Stimulated activated CD4-positive, alpha-beta T cell treated with anti-CD3 and anti-CD28 coated beads, Interleukin-2, amount 100 ng/mL, for 4 hours (primary cell): ENCODE results near the gene EPAS1.

Experiments
- DNase-seq: peaks from one replicate; pipeline ENCODE4 v3.0.0-alpha.2; 2020; ENCODE audit warnings: low read depth

EPAS1 gene

DNA sequence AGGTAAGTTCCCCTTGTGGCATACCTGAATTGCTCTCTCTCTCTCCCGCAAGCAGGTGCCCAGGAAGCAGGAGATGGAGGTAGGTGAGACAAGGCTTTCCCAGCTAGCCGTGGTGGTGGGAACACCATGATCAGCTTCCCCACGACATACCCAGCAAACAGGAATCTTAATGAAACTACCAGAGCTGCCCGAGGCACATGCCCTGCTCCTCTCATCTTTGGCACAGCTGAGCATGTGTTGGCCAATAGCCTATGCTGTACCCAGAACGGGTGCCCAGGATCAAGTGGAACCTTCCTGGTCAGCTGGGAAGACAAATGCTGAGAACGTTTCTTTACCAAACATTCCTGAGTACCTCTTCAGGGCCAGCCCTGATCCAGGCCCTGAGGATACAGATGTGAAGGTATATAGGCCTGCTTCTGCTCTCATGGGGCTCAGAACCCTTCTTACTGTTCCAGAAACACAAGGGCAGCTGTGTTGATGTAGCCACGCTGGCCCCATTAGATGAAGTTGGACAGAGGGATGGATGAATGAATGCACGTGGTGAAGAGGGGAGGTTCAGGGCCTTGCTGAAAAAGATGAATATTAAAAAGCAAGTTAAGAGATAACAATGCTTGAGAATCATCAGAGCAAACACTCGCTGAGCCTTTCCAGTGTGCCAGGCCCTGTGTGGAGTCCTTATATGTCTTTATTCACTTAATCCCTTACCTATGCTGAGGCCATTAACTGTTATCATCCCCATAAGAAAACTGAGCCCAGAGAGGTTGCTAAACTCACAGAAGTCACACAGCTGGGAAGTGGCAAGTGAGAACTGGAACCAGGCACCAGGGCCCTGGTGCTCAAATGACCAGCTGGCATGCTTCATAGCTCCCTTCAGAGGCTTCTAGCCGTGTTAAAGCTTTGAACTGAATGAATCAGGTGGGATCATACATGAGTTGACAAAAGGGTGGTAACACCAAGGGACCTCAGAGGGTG, 113.4 kb downstream of the EPAS1 start:
- DNase-seq, result no peak

DNA sequence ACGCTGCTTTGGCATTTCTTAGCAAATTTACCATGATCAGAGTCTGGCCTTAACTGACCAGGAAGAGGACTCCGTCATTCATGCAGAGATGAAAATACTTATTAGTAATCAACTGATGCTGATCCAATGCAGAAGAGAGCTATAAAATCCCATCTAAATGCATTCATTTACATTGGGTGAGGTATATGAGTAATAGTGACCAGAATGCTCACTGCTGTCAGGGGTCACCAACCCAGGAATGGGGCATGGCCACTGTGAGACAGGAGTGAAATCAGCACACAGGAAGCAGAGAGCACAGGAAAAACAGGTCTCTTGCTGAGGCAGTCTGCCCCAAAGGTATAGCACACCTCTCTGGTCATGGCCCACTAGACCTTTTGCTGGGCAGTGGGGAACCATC, 114.0 kb downstream of the EPAS1 start:
- DNase-seq, result no peak

DNA sequence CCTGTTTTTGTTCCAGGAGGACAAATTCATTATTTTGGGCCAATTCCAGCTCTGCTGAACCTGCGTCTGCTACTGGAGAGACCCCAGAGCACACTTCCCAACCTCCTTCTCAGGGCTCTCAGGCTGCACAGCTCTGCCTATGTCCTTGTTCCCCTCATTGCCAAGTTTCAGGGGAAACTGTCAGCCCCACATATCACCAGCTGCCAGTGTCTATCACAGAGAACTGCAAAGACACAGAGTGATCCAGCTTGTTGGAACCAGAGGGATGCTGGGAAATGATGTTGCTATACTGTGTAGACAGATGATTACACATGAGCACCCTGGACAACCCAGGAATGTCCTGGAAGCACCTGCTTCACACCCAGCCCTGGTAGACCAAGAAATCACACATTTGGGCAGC, 114.8 kb downstream of the EPAS1 start:
- no peak for DNase-seq

DNA sequence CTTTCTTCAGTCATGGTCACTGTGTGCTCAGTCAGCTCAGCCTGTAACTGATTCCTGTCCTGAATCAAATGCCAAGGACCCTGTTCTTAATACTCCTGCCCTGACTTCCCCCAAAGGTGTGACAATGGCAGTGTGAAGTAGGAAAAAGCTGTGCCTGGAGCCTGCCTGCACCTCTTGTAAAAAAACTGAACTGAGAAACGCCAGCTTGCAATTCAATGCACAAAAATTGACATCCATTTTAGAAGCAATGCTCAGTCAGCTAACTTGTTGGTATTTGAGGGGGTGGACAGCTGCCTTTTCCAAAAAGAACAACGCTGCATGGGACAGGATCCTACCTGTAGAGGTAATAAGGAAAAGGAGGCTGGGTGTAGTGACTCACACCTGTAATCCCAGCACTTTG, 115.9 kb downstream of the EPAS1 start:
- DNase-seq, result no peak

DNA sequence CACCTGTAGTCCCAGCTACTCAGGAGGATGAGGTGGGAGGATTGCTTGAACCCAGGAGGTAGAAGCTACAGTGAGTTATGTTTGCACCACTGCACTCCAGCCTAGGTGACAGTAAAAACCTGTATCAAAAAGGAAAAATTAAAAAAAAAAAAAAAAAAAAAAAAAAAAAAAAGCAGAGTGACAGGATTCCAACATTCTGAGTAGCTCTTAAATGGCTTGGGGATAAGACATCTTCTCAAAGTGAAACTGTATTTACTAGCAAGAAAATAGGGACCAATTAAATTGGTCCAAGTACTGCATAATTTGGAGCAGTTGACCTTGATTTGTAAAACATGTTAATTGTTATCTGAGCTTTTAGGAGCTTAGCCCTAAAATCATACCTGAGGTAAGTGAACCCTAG, 116.4 kb downstream of the EPAS1 start:
- no peak for DNase-seq

DNA sequence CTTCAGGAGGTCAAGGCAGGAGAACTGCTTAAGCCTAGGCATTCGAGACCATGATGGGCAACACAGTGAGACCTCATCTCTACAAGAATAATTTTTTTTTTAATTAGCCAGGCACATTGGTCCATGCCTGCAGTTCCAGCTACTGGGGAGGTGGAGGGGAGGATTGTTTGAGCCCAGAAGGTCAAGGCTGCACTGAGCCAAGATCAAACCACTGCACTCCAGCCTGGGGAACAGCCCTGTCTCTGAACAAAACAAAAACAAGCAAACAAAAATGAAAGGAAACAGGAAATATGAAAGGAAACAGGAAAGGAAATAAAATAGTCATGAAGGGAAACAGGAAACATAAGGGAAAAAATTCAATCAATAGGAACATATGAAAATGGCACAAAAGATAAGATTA, 117.5 kb downstream of the EPAS1 start:
- DNase-seq, result no peak

DNA sequence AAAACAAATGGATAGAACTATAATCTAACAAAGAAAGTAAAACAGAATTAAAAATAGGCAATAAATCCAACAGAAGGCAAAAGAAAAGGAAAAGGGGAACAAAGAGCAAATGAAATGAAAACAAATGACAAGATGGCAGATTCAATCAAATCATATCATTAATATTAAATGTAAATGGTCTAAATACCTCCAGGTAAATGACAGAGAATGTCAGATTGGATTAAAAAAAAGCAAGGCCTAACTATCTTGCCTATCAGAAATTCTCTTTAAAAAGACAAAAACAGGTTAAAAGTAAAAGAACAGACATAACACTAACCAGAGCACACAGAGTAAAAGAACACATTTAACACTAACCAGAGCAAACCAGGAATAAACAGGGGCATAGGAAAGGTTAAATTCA, 119.1 kb downstream of the EPAS1 start:
- DNase-seq, result no peak

DNA sequence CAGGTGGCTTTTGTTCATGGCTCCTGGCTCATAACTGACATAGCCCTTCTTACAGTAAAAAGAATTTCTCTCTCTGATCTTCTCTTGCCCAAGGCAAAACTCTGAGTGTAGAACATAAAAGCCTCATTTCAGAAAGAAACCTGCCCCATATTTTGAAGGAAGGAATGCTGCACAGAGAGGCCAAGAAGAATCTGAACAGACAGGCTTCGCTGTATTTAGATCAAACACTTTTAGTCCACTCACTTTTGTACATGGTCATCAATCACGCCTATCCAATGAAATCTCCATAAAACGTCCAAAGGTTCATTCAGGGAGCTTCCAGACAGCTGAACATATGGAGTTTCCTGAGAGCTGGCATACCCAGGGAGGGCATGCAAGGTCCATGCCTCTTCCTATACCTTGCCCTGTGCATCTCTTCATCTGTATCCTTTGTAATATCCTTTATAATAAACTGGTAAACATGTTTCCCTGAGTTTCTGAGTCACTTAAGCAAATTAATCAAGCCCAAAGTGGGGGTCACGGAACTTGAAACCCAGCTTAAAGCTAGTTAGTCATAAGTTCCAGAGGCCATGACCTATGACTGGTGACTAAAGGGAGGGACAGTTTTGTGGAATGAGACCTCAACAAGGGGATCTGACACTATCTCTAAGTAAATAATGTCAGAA, 119.7 kb downstream of the EPAS1 start:
- DNase-seq, result no peak

DNA sequence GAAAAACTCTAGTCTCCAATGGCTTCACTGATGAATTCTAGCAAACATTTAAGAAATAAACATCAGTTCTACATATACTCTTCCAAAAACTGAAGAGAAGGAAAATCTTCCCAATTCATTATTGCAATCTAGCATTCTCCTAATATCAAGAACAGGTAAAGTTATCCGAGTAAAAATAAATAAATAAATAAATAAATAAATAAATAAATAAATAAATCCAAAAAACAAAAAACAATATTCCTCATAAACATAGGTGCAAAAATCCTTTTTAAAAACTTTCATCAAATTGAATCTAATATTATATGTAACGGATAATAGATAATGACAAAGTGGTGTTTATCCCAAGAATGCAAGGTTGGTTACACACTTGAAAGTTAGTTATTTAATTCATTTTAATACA, 123.7 kb downstream of the EPAS1 start:
- DNase-seq, result no peak

DNA sequence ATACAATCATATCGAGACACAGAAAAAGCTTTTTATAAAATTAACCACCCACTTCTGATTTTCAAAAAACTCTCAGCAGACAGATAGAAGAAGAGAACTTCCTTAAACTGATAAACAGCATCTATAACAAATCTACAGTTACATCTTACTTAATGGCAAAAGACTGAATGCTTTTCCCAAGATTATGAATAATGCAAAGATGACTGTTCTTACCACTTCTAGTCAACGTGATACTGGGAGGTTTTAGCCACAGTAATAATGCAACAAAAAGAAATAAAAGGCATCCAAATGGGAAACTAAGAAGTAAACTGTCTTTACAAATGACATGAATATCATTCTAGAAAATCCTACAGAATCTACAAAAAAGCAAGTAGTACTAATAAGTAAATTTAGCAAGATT, 124.2 kb downstream of the EPAS1 start:
- no peak for DNase-seq

DNA sequence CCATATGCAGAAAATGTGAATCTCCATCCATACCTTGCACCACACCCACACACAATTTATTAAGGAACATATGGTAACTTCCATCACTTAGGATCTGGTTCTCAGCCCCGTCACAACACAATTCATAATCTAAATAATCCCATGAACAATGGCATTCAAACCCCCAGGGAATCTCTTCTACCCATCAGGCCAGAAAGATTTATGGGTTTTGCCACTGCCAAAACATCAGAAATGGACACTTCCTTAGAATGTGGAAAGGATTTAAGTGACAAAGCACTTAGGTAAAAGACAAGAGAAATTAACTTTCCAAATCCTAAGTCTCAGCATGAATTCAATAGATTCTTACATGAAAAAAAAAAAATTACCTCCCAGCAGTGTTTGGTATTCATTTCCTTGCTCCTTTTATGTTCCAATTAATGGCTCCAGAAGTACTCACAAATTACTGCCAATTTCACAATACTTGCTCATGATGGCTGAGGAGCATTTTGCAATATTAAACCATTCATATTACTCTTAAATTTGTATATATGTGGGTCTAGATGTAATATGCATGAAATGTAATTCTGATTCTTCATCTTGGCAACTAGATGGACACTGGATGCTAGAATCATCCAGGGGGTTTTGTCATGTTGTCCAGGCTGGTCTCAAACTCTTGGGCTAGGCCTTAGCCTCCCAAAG, 125.6 kb downstream of the EPAS1 start:
- no peak for DNase-seq

DNA sequence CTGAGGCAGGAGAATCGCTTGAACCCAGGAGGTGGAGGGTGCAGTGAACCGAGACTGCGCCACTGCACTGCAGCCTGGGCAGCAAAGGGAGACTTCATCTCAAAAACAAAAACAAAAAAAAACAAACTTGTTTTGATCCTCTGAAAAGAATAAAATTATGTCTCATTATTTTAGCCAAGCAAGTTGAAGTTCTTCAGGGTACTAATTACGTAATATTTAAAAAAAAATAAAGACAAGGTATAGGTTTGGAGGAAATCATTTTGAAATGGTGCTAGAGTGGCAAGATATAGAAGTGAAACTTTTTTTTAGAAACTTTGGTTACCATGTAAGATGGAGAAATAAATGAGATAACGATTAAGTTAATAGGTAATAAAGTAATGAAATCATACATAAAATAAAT, 127.7 kb downstream of the EPAS1 start:
- no peak for DNase-seq

DNA sequence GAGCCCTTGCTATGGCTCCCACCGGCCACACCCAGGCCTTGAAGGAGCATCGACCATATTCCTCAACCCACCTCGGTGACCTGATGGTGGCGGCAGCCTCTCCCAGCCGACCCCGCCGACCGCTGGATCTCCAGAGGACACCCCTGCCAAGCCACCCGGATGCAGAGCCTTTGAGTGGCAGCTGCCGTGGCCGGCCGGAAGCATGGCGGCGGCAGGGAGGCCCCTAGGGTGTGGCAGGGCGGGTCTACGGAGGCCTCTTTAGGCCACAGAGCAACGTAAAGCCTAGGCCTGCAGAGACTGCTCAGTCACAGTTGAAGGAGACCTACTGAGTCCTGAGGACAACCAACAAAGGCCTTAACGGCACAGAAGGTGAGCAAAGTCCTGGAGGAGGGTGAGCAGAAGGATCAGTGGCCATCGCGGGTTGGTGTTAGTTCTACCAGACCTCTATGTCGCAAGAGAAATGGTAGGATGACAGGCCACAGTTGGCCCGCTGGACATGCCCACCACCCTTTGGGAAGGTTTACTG, 131.8 kb downstream of the EPAS1 start:
- no peak for DNase-seq

DNA sequence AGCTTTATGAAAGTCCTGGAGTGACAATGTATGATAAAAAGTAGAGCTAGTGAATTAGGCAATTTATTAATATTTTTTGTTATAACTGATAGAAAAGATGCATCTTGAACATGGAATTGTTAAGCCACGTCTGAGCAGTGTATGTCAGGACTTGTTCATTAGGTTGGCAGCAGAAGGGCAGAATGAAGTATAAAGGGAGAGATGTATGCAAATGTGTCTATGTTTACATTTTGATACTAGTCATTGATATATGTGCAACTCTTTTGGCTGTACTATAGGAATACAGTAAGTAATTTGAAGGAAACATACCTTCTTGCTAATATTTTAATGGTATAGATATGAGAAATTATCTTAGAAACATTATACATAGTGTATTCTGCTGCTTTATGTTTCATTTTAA, 133.2 kb downstream of the EPAS1 start:
- no peak for DNase-seq

DNA sequence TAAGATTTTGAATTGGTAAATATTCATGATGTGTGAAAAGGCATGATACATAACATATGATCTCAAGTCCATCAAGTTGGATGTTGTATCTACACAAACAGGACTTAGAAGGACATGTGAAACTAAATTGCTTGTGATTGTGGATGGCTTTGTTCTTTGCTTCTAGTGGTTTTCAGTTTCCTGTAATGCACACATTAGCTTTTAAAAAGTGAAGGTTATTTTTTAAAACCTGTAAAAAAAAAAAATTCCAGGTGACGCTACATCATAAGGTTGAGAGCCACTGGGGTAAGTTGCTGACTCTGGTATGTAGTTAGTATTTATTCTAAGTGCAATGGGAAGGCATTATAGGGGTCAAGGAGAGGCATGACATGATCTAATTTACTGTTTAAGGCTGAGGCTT, 133.8 kb downstream of the EPAS1 start:
- no peak for DNase-seq

DNA sequence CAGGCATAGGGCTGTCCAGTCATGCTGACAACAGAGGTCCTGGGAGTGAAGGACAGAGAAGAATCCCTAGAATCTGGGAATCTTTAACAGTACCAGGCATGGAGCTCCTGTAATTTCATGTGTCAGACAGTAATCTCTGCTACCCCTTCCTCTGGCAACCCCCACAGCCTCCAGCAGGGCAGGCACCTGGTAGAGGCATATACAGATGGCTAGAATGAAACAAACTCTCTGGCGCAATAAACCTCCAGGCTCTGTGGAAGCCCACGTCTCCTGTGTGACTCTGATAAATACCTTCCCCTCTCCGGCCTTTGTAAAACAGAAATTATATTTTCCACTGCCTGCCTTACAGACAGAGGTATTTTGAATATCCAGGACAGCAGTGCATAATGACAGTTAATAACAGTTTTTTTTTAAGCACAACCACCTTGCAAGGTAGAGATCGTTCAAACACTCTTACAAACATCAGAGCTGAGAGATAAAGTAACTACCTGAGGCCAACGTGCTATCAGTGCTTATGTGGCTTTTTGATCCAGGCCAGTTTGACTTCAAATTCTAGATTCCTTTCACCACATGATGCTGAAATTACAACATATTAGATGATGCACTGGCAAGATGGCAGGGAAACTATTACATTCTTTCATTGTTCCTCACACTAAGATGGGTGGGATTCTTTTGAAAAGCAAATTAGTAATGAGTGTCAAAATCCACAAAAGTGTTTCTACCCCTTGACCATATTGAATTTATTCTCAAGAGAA, 134.5 kb downstream of the EPAS1 start:
- DNase-seq, result no peak

DNA sequence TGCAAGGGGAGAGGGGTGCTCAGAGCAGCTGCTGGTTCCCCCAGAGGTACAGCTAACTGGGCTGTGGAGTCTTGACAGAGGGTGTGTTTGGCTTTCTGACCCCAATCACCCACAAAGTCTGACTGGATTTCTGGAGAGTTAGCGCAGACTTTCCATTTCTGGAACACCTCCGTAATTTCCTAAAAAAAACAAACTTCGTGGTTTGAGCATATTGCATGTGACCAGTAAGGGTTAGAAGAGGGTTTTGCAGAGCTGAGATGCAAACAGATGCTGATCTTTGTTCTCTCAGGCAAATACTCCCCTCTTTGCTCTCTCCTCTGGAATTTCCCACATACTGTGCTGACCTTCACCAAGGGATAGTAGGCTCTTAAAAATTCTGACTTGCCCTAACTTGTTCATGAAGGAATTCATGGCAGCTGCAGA, 137.7 kb downstream of the EPAS1 start:
- DNase-seq, result no peak

DNA sequence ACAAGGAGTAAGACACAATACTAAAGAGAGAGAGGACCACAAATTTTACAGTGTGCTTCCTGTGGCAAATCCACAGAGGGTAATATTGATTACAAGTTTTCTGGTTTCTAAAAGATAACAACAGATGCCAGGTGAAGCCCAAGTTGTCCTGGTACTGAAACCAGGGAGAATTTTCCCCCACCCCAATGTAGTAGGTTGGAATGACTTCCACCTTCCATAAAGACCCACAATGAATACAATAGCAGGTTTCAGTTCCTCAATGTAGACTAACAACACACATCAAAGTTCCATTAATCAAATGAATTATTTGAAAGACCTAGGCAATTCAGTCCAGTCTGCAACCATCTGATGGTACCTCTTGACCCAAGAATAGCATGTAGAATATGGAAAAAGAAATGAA, 138.1 kb downstream of the EPAS1 start:
- DNase-seq, result no peak

DNA sequence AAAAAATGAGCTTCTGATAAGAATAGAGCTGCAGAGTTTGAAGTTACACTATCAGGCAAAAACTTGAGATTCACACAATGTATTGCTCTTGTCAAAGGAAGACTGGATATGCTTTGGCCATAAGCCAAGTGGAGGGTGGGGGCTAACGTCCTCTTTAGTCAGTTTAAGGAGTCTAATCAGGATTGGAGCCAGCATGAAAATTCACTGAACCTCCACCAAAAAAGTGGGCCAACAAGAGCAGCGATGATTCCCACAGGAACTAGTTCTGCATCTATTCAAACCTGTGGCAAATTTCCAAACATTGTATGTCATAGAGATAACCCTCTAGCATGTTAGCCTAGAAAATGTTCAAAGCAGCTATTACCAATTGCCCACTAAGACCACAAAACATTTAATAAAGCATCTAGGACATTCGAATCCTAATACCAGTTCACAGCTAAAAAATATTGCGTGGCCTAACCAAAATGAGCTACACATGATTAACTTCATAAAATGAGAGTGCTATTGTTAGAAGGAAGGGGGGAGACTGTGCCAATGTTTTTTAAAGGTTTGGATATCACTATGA, 138.7 kb downstream of the EPAS1 start:
- no peak for DNase-seq
